ENCODE data around the gene IL18BP. TPM values are rescaled to one million over a fixed set of nuclear protein-coding genes. Genes with fewer than 3 reads are reported as not detected.

IL18BP gene
- total and polyA plus RNA-seq, 2 donors (not counting 1 experiment from before 2014, with no cell fraction given) = 25.9 to 37.3 TPM

GRCh38 chr11:72007587-72007986 lies 8.9 kb downstream of the IL18BP start:
- Histone ChIP-seq H3K9me3 (ENCODE audit: control extremely low read depth in 1 of 3, control insufficient read depth in 2 of 3, insufficient read depth in 1 of 3, low read length in 2 of 3) (no peaks in the 10 kb centered on the region), H3K4me3 (ENCODE audit: control extremely low read depth in 1 of 5, extremely low read depth in 1 of 5, insufficient read depth in 1 of 5, low read depth in 2 of 5, low read length in 4 of 5) (no peak overlapping the region), H3K4me2 (replicated peaks; ENCODE audit: low read depth, low read length, poor library complexity, severe bottlenecking) (no peak overlapping the region), H3K4me1 (ENCODE audit: control insufficient read depth in 2 of 2, insufficient read depth in 2 of 2, low read length in 2 of 2) (no peaks in the 10 kb centered on the region), H3K36me3 (replicated peaks in 1 of 2; ENCODE audit: control extremely low read depth in 1 of 2, control insufficient read depth in 1 of 2, extremely low read depth in 1 of 2, insufficient read depth in 2 of 2, low read length in 1 of 2) (peaks cover 2 to 98% of the 10 kb centered on the region in 2 experiments), H3K79me2 (ENCODE audit: control insufficient read depth, insufficient read depth, low read length) (peaks cover 4% of the 10 kb centered on the region), H3K9ac (ENCODE audit: low read length) (no peak overlapping the region), H3K27ac (ENCODE audit: low read length in 2 of 2) (no peak overlapping the region), H2AFZ (ENCODE audit: insufficient read depth, low read depth, low read length, poor library complexity, severe bottlenecking) (no peak overlapping the region), H3K27me3 (replicated peaks in 1 of 4; ENCODE audit: control extremely low read depth in 1 of 4, control insufficient read depth in 3 of 4, insufficient read depth in 4 of 4, low read length in 3 of 4) (no peaks in the 10 kb centered on the region), H4K20me1 (ENCODE audit: control insufficient read depth, insufficient read depth, low read length, poor library complexity, severe bottlenecking) (peaks cover 39% of the 10 kb centered on the region)
- peak overlapping the region; percentile 61 for H3K27ac Mint-ChIP-seq
- no peak for ATAC-seq (ENCODE audit: low read depth)
- POLR2A ChIA-PET = no interaction called here
- no peaks in the 10 kb centered on the region for H3K27me3 Mint-ChIP-seq
- no peaks in the 10 kb centered on the region for H3K9me3 Mint-ChIP-seq (ENCODE audit: insufficient read depth)
- H3K4me3 Mint-ChIP-seq = no peak overlapping the region
- CTCF ChIA-PET = interaction anchor here (0.6 to 1.4 kb wide), 4 partner anchors 9 to 138 kb away, joined by 3 to 5 read pairs (median 3); partner anchors contain the start of gene IL18BP
- no peaks in the 10 kb centered on the region for H3K4me1 Mint-ChIP-seq
- no peak for DNase-seq
- 89% methylated on average over 5 of the region's 5 CpGs for WGBS (ENCODE audit: insufficient coverage)
- TF ChIP-seq EZH2 (IDR thresholded peaks at IDR 0.05; ENCODE audit: borderline replicate concordance, insufficient read depth, low read depth, low read length, poor library complexity, severe bottlenecking) (no peak), CTCF (IDR thresholded peaks at IDR 0.05) (no peak)
- intact Hi-C loops (cut with micrococcal nuclease) = no loop called here

- Histone ChIP-seq H3K4me2 (replicated peaks; ENCODE audit: low read depth, low read length, poor library complexity, severe bottlenecking) (no peak overlapping the region), H3K36me3 (replicated peaks in 1 of 2; ENCODE audit: control extremely low read depth in 1 of 2, control insufficient read depth in 1 of 2, extremely low read depth in 1 of 2, insufficient read depth in 2 of 2, low read length in 1 of 2) (peaks cover 3 to 99% of the 10 kb centered on the region in 2 experiments), H2AFZ (ENCODE audit: insufficient read depth, low read depth, low read length, poor library complexity, severe bottlenecking) (no peak overlapping the region), H3K9me3 (ENCODE audit: control extremely low read depth in 1 of 3, control insufficient read depth in 2 of 3, insufficient read depth in 1 of 3, low read length in 2 of 3) (no peaks in the 10 kb centered on the region), H3K4me1 (ENCODE audit: control insufficient read depth in 2 of 2, insufficient read depth in 2 of 2, low read length in 2 of 2) (no peaks in the 10 kb centered on the region), H3K27me3 (replicated peaks in 1 of 4; ENCODE audit: control extremely low read depth in 1 of 4, control insufficient read depth in 3 of 4, insufficient read depth in 4 of 4, low read length in 3 of 4) (no peaks in the 10 kb centered on the region), H3K27ac (ENCODE audit: low read length in 2 of 2) (no peak overlapping the region), H4K20me1 (ENCODE audit: control insufficient read depth, insufficient read depth, low read length, poor library complexity, severe bottlenecking) (peaks cover 50% of the 10 kb centered on the region), H3K9ac (ENCODE audit: low read length) (no peak overlapping the region), H3K79me2 (ENCODE audit: control insufficient read depth, insufficient read depth, low read length) (peaks cover 4% of the 10 kb centered on the region), H3K4me3 (ENCODE audit: control extremely low read depth in 1 of 5, extremely low read depth in 1 of 5, insufficient read depth in 1 of 5, low read depth in 2 of 5, low read length in 4 of 5) (no peak overlapping the region)
- Mint-ChIP-seq H3K27ac (no peak overlapping the region), H3K9me3 (ENCODE audit: insufficient read depth) (no peaks in the 10 kb centered on the region), H3K4me1 (no peaks in the 10 kb centered on the region), H3K4me3 (no peak overlapping the region), H3K27me3 (no peaks in the 10 kb centered on the region)
- no peak for DNase-seq
- no peak for ATAC-seq (ENCODE audit: low read depth)
- ChIA-PET CTCF (interaction anchor here (1.3 to 1.4 kb wide), 4 partner anchors 16 to 43 kb away, joined by 3 to 5 read pairs (median 4); no protein-coding TSS in a partner anchor), POLR2A (no interaction called here)
- TF ChIP-seq CTCF (IDR thresholded peaks at IDR 0.05) = no peak
- TF ChIP-seq EZH2 (IDR thresholded peaks at IDR 0.05; ENCODE audit: borderline replicate concordance, insufficient read depth, low read depth, low read length, poor library complexity, severe bottlenecking) = no peak
- 97% methylated on average over 6 of the region's 7 CpGs for WGBS (ENCODE audit: insufficient coverage)
- intact Hi-C loops (cut with micrococcal nuclease) = no loop called here
These were observed 10.0 kb downstream of the IL18BP start for GRCh38 chr11:72008728-72009127.

Data from B cell (primary cell).